Lung (tissue), 12 donors: ENCODE results near the gene RAP1GAP2. TPM values are rescaled to one million over a fixed set of nuclear protein-coding genes. Genes with fewer than 3 reads are reported as not detected.

ENCODE experiments used
- ATAC-seq: fragments of 200-7000 bp; cut with Tn5 transposase; one replicate; pipeline ENCODE4 v1.9.1; 2020; ENCODE audit warnings: moderate number of reproducible peaks; ENCODE audit not compliant: insufficient read depth, low FRiP score
- DNase-seq, 3 donors: peaks; one replicate each; pipeline ENCODE4 v3.0.0-alpha.2; 2013 to 2017
- H3K27ac ChIP-seq, 2 donors: one replicate each; pipeline ENCODE4 v1.5.1; 2013; ENCODE audit warnings: mild to moderate bottlenecking in 2 of 2, moderate library complexity in 2 of 2, control low read depth in 1 of 2, inconsistent platforms in 1 of 2, low read depth in 1 of 2, low read length in 1 of 2
- H3K27me3 ChIP-seq, 3 donors: one replicate each; pipeline ENCODE4 v1.5.1; 2013; ENCODE audit warnings: low read length in 2 of 3; ENCODE audit not compliant: control insufficient read depth in 3 of 3, insufficient read depth in 3 of 3
- H3K36me3 ChIP-seq, 4 donors: one replicate each; pipeline ENCODE4 v1.5.1; 2013; ENCODE audit warnings: low read length in 4 of 4, mild to moderate bottlenecking in 1 of 4, moderate library complexity in 1 of 4; ENCODE audit not compliant: control insufficient read depth in 4 of 4, insufficient read depth in 4 of 4
- H3K4me1 ChIP-seq, 5 donors: one replicate each; pipeline ENCODE4 v1.5.1; 2013; ENCODE audit warnings: low read length in 5 of 5, mild to moderate bottlenecking in 2 of 5, moderate library complexity in 1 of 5; ENCODE audit not compliant: control insufficient read depth in 5 of 5, insufficient read depth in 5 of 5
- H3K4me3 ChIP-seq: one replicate; pipeline ENCODE4 v1.5.1; 2013; ENCODE audit warnings: mild to moderate bottlenecking, control low read depth, moderate library complexity
- H3K9ac ChIP-seq, 2 donors: one replicate each; pipeline ENCODE4 v1.5.1; 2013; ENCODE audit warnings: low read length in 2 of 2, control low read depth in 1 of 2; ENCODE audit not compliant: insufficient read depth in 1 of 2
- H3K9me3 ChIP-seq, 4 donors: one replicate each; pipeline ENCODE4 v1.5.1; 2013; ENCODE audit warnings: low read length in 3 of 4, mild to moderate bottlenecking in 1 of 4, moderate library complexity in 1 of 4; ENCODE audit not compliant: control insufficient read depth in 4 of 4, insufficient read depth in 3 of 4
- WGBS, 2 donors: extraction: QIAGEN DNeasy Blood & Tissue Kit; methylation state at CpG; one replicate each; pipeline ENCODE4 v1.1.7; 2013; 5-methylcytosine and 5-hydroxymethylcytosine counted together
- polyA plus RNA-seq, 2 donors: library from polyadenylated mRNA; stranded (reverse); fragments of 200-250 nt; gene quantifications; one replicate each; pipeline ENCODE4 v1.2.1, GENCODE V29; 2013
- total RNA-seq, 2 donors: library from RNA; depleted of rRNA in 1 of 2; stranded (reverse); fragments of >200 nt in 1 of 2; gene quantifications; one replicate each; pipeline ENCODE4 v1.2.1, GENCODE V29; 2014 to 2021
- TF ChIP-seq, protein P1 (sequence below): IDR thresholded peaks from 2 replicates; pipeline ENCODE4 v1.5.1; 2012; ENCODE audit warnings: mild to moderate bottlenecking; ENCODE audit errors: control extremely low read depth, extremely low read depth
- donor health status: control.
- donor health status: control.
- donor health status: Bipolar disorder and iron deficiency.
- donor health status: healthy.
- donor health status: DM: yes; HTN: yes; CAD: no.

Gene RAP1GAP2
- total and polyA plus RNA-seq, 4 donors = 5.3 to 16.7 (median 6.0) TPM

DNA sequence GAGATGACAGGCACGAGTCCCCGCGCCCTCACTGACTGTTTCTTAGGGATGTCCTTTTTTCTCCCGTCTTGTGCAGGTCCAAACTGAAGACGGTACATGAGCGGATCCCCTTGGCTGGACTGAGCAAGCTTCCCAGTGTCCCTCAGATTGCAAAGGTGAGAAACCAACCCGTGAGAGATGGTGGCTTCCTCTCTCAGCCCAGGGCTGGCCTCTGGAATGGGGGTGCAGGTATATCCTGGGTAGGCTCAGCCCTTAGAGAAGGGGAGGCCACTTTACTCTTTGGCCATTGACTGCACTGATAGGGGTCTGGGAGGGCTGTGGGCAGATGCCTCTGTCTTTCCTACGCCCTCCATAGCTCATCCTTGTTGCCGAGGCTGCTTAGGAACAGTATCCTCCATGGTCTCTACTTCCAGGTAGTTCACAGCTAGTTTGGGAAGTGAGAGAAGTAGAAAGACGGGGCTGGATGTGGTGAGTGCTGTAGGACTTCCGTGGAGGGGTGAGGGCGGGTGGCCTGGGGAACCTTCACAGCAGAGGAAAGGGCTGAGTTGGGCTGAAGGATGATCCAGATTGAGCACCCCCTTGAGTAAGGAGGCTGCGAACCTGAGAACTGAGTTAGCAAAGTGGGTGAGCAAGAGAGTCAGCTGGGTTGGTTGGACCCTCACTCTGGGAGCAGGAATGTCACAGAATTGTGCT is 184.1 kb downstream of the RAP1GAP2 start:
- H3K4me1 ChIP-seq = peaks cover 0 to 30% (median 0%) of the 10 kb centered on the region in 5 donors
- ATAC-seq = no peak
- H3K4me3 ChIP-seq = no peak overlapping the region
- no peak for DNase-seq
- WGBS, 2 donors = 94 to 96% methylated on average over 13 of the region's 13 CpGs
- H3K27me3 ChIP-seq = no peaks in the 10 kb centered on the region
- no peak overlapping the region for H3K9ac ChIP-seq
- H3K9me3 ChIP-seq = no peaks in the 10 kb centered on the region
- H3K36me3 ChIP-seq = peaks cover 0 to 4% (median under 1%) of the 10 kb centered on the region in 4 donors
- TF ChIP-seq, protein P1, sequence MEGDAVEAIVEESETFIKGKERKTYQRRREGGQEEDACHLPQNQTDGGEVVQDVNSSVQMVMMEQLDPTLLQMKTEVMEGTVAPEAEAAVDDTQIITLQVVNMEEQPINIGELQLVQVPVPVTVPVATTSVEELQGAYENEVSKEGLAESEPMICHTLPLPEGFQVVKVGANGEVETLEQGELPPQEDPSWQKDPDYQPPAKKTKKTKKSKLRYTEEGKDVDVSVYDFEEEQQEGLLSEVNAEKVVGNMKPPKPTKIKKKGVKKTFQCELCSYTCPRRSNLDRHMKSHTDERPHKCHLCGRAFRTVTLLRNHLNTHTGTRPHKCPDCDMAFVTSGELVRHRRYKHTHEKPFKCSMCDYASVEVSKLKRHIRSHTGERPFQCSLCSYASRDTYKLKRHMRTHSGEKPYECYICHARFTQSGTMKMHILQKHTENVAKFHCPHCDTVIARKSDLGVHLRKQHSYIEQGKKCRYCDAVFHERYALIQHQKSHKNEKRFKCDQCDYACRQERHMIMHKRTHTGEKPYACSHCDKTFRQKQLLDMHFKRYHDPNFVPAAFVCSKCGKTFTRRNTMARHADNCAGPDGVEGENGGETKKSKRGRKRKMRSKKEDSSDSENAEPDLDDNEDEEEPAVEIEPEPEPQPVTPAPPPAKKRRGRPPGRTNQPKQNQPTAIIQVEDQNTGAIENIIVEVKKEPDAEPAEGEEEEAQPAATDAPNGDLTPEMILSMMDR = no peak
- no peak overlapping the region for H3K27ac ChIP-seq

DNA sequence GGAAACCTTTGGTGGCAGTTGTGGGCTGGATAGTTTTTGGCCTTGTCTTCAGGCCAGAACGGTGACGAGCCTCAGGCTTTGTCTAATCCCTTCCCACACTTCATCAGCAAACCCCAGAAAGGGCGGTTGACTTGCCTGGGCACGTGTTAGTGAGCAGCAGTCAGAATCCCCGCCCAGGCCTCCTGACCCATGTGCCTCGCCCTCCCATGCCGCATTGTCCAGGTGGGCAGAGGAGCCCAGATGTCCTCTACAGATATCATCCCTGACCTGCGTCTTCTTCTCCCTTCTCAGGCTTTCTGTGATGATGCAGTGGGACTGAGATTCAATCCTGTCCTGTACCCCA is 184.6 kb downstream of the RAP1GAP2 start:
- TF ChIP-seq, protein P1 = no peak
- peaks cover 0 to 4% (median under 1%) of the 10 kb centered on the region in 4 donors for H3K36me3 ChIP-seq
- no peak overlapping the region for H3K27ac ChIP-seq

DNA sequence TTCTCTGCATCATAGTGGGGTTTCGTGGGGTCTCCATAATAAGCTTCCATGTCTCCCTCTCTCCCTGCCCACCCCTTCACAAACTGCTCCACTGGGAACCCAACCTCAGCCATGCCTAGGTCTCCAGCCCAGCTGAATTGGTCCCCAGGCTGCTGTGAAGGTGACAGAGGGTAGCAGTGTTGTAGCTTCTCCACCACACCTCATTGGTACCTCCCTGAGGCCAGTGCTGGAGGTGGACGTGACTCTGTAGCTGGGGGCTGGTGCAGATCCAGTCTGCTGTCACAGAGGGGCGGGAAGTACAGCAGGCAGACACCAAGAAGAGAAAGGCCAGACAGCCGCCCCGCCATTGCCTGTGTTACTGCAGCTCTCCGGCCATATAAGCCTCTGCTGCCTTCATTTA is 185.1 kb downstream of the RAP1GAP2 start:
- Histone ChIP-seq H3K9ac (no peak overlapping the region), H3K9me3 (no peaks in the 10 kb centered on the region), H3K4me1 (peaks cover 0 to 33% (median 0%) of the 10 kb centered on the region in 5 donors), H3K27me3 (no peaks in the 10 kb centered on the region), H3K4me3 (no peak overlapping the region), H3K36me3 (peaks cover 0 to 4% (median under 1%) of the 10 kb centered on the region in 4 donors), H3K27ac (no peak overlapping the region)
- TF ChIP-seq, protein P1 = no peak
- no peak for ATAC-seq
- 93 to 96% methylated on average over 6 of the region's 6 CpGs for WGBS, 2 donors
- no peak for DNase-seq

More for the DNA sequence above, 184.6 kb downstream of the RAP1GAP2 start:
- WGBS, 2 donors = 90 to 95% methylated on average over 8 of the region's 8 CpGs
- DNase-seq (no peak), ATAC-seq (no peak)
- Histone ChIP-seq H3K4me1 (peaks cover 0 to 33% (median 0%) of the 10 kb centered on the region in 5 donors), H3K9ac (no peak overlapping the region), H3K4me3 (no peak overlapping the region), H3K9me3 (no peaks in the 10 kb centered on the region), H3K27me3 (no peaks in the 10 kb centered on the region)
